HG03342 (cell line): Measurements from ENCODE around the gene CSDE1.
"Not testable (repeated sequence)": the region's sequence is repeated elsewhere in the genome, so short reads cannot be mapped to it uniquely, and the experiment has no call there.

ENCODE experiments used
- ATAC-seq: cut with Tn5 transposase; IDR thresholded peaks from one replicate; pipeline ENCODE4 v1.9.1; 2021; ENCODE audit warnings: mild to moderate bottlenecking, moderate library complexity; ENCODE audit not compliant: unreplicated experiment

Gene CSDE1

DNA sequence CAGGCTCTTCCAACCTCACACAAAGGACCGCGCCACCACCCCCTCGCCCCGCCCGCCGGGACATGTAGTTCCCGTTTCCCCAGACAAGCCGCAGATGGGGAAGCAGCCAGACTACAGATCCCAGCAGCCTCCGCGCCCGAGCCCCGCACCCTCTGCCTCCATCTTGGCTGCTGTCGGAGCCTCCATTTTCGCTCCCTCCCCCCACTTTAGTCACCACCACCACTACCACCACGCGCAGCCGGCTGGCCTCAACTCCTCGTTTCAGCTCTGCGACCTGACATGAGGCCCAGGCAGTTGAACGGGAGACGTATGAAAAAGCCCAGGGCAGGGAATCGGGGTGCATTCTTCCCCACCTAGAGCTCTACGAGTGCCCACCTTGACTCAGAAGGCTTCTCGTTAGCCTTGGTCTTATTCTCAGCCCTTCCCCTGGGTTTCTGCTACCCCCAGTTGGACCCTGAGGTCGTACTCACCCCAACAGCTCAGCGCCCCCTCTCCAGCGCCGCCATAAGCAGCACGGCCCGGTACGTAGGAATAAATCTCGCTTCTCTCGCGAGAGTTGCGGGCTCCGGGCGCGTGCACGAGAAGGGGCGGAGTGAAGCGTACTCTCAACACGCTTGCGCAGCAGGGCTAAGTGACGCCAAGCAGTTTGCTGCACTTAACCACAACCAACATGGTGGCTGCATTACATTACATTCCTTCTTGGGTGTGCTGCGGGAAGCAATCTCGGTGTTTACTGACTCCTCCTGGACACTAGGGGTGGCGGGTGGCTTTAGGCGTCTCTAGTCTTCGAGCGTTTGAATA is at the start of gene CSDE1:
Gene CSDE1 (minus strand): TSS at position 530 of the 801 bp plus-strand sequence. CDS start 18,094 bp downstream, outside the sequence.
- ATAC-seq: peak; percentile 83

DNA sequence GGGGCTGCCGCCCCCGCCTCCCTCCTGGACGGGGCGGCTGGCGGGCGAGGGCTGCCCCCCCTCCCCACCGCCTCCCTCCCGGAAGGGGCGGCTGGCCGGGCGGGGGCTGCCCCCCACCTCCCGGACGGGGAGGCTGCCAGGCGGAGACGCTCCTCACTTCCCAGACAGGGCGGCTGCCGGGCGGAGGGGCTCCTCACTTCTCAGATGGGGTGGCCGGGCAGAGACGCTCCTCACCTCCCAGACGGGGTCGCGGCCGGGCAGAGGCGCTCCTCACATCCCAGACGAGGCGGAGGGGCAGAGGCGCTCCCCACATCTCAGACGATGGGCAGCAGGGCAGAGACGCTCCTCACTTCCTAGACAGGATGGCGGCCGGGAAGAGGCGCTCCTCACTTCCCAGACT is 46.7 kb upstream of the CSDE1 start:
- ATAC-seq: not testable (repeated sequence)

DNA sequence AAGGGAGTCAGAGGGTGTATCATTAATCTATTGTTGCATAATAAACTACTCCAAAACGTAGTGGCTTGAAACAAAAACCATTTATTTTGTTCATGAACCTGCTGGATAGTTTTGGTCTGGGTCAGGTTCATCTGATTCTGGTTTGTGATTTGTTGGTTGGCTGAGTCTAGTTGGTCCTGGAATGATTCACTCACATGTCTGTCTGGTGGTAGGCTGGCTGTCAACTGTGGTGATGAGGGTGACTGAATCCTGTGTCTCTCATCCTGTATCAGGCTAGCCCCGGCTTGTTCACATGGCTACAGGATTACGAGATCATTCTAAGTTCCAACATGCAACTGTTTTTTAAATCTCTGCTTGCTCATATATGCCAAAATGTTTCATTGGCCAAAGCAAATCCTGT is 45.2 kb upstream of the CSDE1 start:
- ATAC-seq: no peak

DNA sequence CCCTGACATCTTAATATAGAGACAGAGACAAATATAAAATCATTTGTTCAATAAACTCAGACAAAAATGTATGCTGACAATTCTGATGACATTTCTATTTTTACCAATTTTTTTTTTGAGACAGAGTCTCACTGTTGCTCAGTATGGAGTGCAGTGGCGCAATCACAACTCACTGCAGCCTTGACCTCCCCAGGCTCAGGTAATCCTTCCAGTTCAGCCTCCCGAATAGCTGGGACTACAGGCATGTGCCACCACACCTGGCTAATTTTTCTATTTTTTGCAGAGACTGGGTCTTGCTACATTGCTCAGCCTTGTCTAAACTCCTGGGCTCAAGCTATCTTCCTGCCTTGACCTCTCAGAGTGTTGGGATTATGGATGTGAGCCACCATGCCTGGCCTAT is 36.3 kb upstream of the CSDE1 start:
- ATAC-seq: no peak

DNA sequence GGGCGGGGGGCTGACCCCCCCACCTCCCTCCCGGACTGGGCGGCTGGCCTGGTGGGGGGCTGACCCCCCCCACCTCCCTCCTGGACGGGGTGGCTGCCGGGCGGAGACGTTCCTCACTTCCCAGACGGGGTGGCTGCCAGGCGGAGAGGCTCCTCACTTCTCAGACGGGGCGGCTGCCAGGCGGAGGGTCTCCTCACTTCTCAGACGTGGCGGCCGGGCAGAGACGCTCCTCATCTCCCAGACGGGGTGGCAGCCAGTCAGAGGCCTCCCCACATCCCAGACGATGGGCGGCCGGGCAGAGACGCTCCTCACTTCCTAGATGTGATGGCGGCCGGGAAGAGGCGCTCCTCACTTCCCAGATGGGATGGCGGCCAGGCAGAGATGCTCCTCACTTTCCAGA is 32.8 kb upstream of the CSDE1 start:
- not testable (repeated sequence) for ATAC-seq

DNA sequence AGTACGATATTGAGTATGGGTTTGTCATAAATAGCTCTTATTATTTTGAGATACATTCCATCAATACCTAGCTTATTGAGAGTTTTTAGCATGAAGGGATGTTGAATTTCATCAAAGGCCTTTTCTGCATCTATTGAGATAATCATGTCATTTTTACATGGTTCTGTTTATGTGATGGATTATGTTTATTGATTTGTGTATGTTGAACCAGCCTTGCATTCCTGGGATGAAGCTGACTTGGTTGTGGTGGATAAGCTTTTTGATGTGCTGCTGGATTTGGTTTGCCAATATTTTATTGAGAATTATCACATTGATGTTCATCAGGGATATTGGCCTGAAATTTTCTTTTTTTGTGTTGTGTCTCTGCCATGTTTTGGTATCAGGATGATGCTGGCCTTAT is 28.7 kb upstream of the CSDE1 start:
- not testable (repeated sequence) for ATAC-seq

DNA sequence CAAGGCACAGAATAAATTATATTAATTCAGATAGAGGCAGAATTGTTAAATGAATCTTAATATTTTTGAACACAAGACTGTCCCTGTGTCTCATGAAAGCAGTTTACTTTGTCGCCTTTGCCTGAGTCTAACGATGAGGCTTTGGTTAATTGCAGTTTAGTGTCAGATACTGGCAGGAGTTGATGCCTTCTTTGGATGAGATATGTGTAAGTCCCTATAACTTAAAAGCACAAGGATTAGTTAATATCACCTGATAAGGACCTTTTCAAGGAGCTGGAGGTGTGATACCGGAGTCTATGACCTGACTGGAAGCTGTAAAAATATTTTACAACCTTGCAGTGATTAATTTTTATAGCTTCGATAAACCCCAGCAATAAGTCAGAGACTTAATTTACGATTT is 24.7 kb upstream of the CSDE1 start:
- no peak for ATAC-seq

DNA sequence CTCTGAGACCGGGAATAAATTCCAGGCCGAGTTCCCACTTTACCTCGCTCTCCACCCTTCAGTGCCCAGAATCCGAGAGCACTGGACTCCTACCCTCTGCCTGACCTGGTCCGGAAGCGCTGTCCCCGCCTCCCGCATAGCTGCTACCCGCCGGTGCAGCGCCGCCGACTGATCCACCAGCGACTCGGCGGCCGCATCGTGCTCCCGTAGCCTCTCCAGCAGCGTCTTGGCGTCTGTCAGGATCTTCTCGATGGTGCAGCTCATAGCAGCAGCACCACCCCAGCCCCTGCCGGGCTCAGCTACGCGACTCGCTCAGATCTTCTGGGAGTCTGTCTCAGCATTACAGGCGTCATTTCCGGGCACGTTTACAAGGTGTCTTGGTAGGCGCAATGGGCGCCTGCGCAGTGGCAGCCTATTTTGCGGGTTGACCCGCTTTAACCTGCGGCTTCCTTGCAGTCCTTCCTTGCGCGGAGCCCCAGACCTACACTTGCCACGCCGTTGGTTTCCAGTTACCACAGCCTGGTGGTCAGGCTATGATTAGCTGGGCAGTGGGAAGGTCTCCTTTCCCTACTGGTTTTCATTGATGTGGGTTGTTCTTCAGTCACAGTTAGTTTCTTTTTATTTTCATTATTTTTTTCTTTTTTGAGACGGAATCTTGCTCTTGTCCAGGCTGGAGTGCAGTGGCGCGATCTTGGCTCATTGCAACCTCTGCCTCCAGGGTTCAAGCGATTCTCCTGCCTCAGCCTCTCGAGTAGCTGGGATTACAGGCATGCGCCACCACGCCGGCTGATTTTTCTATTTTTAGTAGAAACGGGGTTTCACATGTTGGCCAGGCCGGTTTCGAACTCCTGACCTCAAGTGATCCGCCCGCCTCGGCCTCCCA is 22.8 kb upstream of the CSDE1 start, which contains the start of gene SIKE1:
Gene SIKE1 (minus strand): TSS at position 342 of the 883 bp plus-strand sequence. CDS start 78 bp downstream, at position 264.
- peak; percentile 99 for ATAC-seq

DNA sequence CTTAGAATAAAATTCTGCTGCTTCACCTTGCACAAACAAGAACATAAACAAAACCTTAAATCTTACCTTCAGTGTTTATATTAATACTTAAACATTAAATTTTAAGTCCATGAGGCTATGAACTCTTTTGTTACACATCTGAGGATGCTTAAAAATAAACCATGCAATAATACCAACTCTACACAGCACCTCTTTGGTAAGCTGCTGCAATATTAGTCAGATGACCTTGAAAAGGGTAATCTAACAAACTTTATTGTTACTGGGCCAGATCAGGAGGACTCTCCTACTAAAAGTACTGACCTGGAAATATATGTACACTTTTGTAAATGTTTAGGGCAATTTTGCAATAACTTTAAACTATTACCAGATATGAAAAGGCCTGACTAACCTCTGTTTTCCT is 21.9 kb upstream of the CSDE1 start:
- no peak for ATAC-seq

DNA sequence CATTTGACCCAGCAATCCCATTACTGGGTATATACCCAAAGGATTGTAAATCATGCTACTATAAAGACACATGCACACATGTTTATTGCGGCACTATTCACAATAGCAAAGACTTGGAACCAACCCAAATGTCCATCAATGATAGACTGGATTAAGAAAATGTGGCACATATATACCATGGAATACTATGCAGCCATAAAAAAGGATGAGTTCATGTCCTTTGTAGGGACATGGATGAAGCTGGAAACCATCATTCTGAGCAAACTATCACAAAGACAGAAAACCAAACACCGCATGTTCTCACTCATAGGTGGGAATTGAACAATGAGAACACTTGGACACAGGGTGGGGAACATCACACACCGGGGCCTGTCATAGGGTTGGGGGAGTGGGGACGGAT is 18.9 kb upstream of the CSDE1 start:
- ATAC-seq: not testable (repeated sequence)

DNA sequence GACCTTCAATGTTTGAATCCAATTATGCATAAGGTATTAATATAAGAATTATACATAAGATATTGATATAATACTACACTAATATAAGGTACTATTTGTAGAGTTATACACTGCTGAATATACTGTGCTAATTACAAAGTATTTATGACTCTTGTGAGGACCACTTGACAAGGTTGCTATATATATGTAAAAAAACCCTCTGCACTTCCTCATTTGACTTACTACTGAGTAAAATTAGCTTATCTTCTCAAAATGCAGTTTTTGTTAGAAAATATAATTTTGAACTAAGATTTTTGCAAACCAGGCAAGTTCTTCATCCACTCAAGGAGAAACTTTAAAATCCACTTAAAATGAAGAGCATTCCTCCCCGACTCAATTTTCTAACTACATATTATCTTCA is 14.2 kb upstream of the CSDE1 start:
- ATAC-seq: no peak

DNA sequence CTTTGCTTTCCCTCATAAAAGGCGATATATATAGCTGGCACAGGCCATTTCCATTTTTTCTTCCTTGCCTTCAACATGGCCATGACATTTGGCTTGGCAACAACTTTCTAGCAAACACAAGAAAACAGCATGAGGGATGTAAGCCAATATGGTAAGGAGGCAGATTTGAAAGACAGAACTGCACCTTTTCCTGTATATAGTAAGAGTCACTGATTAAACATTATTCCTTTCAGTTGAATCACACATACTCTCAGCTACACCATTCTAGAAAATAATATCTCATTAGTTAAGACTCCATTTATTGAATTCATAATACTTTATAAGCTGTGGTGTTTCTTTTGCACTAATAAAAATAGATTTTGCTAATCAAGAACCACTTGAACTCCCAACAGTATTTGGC is 13.2 kb upstream of the CSDE1 start:
- no peak for ATAC-seq

DNA sequence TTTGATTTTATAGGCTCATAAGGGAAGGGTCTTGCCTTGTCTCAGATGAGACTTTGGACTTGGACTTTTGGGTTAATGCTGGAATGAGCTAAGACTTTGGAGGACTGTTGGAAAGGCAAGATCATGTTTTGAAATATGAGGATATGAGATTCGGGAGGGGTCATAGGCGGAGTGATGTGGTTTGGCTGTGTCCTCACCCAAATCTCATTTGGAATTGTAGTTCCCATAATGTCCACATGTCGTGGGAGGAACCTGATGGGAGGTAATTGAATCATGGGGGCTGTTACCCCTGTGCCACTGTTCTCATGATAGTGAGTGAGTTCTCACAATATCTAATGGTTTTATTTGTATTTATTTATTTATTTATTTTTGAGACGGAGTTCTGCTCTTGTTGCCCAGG is 6.9 kb upstream of the CSDE1 start:
- no peak for ATAC-seq

DNA sequence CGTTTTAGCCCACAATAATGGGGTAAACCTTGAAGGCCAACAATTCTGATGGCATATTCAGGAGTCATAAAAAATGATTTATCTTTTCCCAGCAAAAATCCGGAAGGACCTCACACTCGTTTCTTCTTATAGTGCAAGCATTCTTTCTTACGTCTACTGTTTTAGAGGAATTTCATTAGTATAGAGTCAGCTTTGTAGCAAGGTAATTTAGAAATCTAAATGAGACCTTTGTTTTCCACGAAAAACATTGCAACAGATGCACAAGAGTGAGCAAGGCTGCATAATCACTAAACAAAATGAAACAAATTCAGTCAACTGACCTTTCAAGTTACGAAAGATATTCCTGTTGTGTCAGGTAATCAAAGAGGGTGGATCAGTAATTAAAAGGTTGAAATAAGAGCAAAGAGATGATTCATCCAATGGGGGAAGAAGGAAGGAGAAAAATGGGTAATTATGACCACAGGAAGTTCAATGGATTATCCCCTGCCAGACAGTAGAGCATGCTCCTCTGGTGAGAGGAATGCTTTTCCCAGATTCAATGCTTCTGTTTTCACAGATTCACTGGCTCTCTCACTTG is 560 bp upstream of the CSDE1 start:
- no peak for ATAC-seq

DNA sequence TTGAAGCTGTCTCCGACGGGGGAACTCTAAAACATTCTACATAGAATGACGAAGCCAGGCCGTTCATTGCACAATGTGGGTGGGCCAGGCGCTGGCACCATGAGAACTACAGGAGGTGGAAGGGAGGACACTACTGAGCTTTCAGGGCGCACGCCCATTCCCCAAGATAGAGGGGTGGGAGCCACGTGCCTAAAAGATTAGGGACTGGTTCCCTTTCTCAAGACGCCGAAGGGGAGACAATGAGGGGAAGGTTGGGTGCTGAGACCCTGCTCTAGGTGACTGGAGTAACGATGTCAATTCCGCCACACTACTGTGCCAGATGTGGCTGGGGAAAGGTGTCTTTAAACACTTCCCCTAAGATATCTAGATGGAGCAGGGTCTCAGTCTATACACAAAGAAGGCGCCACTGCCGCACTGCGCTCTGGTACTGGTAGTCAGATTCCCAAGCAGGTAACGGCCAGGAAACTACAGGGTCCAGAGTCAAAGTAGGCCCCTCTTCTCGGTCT is 782 bp downstream of the CSDE1 start:
- no peak for ATAC-seq

DNA sequence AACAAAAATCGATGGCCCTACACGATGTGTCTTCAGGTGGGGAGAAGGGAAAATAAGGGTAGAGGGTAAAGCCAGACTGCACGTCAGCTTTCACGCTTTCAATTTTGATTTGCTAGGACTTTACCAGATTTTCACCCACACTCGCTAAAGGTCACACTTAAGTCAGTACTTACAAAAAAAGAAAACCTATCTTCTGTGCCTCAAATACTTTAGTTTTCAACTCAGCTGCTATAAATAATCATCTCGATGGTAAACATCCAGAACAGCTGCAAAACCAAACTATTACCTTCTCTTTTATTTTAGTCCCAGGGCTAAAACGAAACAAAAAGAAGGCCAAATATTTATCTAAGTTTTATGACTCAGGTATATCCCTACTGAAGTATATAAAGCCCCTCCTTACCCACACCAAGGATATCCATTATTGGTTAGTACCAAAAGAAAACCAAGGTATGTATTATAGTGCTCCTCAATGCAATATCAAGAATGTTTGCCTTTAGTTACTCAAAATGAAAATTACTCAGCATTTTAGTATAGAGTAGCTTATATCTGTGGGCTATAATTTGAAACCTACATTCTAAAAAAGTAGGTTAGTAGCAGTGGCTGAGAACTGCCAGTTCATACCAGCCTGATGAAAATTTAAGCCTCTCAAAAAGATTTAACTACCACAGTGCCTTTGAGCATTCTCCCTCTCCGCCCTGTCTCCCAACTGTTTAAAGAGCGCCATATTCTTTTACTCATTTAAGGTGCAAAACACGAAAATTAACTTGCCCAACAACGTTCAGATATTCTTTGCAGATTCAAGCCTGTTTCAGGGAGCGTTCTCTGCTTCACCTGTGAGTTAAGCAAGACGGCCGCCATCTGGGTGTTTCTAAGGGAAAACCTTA is 1.5 kb downstream of the CSDE1 start:
- peak; percentile 32 for ATAC-seq

DNA sequence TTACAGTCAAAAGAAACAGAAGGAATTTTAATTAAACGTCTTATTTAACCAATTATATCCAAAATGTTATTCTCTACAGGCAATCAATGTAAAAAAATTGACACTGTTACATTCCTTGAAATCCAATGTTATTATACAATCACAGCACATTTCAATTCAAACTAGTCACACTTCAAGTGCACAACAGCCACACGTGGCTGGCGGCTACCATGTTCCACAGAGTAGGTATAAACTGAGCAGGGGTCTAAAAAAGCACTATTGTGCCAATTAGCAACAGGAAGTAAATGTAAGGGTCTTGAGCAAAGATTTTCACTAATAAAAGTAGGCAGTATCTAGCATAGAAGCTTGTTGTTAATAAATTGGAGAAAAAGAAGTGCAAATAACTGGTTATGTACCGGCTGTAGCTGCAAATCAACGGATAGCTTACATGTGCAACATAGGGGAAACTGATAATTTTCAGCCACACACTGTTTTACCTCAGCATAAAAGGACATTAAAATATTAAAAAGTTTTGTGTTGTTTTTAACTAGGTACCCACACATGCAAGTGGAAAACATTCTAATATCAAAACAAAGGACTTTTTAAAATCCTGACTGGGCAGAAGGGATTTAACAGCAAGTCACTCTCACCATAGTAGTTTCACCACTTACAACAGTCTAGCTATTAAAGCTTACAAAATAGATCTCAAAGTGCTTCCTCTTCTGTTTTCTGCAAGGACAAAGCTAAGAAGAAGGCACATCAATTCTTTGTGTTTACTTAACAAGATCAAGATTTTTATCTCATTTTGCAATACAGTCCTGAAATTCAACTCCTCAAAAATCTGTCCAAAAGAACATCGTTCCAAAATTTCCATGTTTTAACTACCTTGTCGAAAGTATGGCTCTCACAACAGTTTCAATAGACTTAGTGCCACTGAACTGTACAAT is 2.5 kb downstream of the CSDE1 start:
- ATAC-seq: no peak

DNA sequence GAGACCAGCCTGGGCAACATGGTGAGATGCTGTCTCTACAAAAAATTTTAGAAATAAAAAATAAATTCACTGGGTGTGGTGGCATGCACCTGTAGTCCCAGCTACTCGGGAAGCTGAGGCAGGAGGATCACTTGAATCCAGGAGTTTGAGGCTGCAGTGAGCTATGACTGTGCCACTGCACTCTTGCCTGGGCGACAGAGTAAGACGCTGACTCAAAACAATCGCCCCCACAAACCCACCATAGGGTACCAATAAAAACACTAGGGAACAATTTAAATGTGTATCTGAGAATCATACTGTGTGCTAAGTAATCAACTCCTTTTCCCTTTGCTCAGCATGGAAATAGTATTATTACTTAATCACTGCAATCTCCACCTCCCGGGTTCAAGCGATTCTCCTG is 4.1 kb downstream of the CSDE1 start:
- not testable (repeated sequence) for ATAC-seq

DNA sequence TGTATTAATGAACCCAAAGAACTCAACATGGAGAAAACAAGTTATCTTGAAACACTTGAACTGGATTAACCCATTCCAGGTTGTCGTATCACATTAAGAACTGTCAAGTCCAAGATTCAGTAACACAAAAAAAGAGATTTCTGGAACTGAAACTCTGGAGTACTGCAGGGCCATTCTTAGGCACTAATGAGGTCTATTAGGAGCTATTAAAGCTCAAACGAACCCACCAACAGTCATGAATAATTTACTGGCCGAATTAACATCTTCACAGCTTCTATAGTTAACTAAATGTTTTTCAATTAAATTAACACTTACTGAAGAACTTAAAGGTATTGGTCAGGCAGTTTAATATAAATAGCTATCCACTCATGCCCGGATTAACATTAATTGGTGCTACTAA is 4.6 kb downstream of the CSDE1 start:
- ATAC-seq: no peak
